OCI-LY3 (cell line): Measurements from ENCODE around the gene NEMF.

Experiments used
- EZH2phosphoT487 ChIP-seq: fragments of 200-600 bp; shearing (Covaris generic); IDR thresholded peaks from 2 replicates; pipeline ENCODE4 v1.6.1; 2018; ENCODE audit warnings: antibody characterized with exemption, mixed run types, low read depth
- TF ChIP-seq, protein P1 (sequence below): fragments of 200-600, 300-600 bp; sonication (generic); IDR thresholded peaks from 2 replicates; pipeline ENCODE4 v1.5.1; 2014; ENCODE audit warnings: antibody characterized with exemption, low read length, low read depth

DNA sequence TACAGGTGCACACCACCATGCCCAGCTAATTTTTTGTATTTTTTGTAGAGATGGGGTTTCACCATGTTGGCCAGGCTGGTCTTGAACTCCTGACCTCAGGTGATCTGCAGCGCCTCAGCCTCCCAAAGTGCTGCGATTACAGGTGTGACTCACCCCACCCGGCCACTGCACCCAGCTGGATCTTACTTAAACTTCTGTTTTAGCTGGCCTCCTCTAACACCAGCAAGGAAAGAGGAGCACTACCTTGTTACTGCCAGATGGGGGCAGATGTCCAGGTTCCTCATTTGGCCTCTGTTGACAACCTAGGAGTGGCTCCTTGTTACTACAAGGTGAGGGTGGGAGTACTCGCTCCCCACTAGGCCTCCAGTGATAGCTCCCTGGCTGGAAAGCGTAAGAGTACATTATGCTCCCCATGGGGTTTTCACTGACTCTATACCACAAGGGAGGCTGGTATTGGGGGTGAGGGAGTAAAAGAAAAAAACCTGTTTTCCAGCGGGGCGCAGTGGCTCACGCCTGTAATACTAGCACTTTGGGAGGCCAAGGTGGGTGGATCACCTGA lies 27.1 kb upstream of the NEMF start:
- TF ChIP-seq, protein P1, sequence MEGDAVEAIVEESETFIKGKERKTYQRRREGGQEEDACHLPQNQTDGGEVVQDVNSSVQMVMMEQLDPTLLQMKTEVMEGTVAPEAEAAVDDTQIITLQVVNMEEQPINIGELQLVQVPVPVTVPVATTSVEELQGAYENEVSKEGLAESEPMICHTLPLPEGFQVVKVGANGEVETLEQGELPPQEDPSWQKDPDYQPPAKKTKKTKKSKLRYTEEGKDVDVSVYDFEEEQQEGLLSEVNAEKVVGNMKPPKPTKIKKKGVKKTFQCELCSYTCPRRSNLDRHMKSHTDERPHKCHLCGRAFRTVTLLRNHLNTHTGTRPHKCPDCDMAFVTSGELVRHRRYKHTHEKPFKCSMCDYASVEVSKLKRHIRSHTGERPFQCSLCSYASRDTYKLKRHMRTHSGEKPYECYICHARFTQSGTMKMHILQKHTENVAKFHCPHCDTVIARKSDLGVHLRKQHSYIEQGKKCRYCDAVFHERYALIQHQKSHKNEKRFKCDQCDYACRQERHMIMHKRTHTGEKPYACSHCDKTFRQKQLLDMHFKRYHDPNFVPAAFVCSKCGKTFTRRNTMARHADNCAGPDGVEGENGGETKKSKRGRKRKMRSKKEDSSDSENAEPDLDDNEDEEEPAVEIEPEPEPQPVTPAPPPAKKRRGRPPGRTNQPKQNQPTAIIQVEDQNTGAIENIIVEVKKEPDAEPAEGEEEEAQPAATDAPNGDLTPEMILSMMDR, result peak; percentile 65
- no peak for TF ChIP-seq EZH2phosphoT487
